NCI-H446 (cell line): ENCODE data around the gene MRPL32.
"Not testable (repeated sequence)": the region's sequence is repeated elsewhere in the genome, so short reads cannot be mapped to it uniquely, and the experiment has no call there.

ENCODE experiments used
- DNase-seq, 2 experiments: peaks; one replicate each; lab custom pipeline; 2025; lab: John Stamatoyannopoulos, UW

Gene MRPL32

DNA sequence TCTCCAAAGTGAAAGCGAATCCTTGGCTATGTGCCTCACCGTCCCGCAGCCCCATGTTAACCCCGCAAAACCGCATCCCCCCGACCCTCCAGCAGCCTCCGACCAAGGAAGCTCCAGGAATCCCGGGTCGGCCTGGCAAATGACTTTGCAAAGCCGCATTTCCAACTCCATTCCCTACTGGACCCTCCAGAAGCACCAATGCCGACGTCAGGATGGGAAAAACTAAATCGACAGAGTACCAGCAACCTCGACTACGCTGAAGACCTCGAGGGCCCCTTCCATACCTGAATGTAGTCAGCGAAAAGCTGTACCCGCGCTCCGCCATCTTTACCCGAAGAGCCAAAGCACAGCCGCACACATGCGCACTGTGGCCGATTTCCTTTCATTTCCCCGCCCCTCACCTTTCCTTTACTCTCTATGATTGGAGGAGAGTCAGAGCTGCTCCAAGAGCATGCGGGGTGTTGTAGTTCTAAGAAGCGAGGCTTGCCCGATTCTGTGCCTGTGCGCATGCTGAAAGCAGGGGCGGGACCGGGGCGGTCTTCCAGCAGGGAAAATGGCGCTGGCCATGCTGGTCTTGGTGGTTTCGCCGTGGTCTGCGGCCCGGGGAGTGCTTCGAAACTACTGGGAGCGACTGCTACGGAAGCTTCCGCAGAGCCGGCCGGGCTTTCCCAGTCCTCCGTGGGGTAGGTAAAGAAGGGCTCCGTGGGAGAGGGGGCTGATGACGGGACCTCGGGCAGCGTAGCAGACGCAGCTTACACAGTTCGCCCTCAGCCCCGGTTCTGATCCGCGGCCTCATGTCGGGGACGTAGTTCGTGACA, at the start of gene MRPL32, which contains the start of gene PSMA2:
Gene MRPL32 (plus strand): TSS at position 543 of the 818 bp plus-strand sequence. CDS start 11 bp downstream, at position 554.
Gene PSMA2 (minus strand): TSS at position 341 of the 818 bp plus-strand sequence. CDS start 16 bp downstream, at position 325.
- peak; percentile 96 to 98 for DNase-seq

DNA sequence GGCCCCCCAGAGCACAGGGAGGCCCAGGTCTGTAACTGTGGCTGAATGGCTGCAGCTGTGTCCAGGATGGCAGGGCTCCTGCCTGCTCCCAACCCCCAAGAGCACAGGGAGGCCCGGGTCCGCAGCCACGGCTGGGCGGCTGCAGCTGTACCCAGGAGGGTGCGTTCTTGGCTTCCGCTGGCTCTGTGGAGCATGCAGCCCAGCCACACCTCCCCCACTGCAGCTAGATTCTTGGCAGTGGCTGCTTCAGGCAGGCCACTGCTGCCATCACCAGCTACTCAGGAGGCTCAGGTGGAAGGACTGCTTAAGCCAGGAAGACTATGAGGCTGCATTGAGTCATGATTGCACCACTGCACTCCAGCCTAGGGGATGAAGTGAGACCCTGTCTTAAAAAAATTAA, 48.2 kb upstream of the MRPL32 start:
- DNase-seq: peak in 1 of 2 experiments; percentile 17

GRCh38 chr7:42885183-42885582, 47.0 kb upstream of the MRPL32 start:
- not testable (repeated sequence) for DNase-seq

- no peak for DNase-seq
Measured at GRCh38 chr7:42886129-42886528, 46.0 kb upstream of the MRPL32 start.

DNA sequence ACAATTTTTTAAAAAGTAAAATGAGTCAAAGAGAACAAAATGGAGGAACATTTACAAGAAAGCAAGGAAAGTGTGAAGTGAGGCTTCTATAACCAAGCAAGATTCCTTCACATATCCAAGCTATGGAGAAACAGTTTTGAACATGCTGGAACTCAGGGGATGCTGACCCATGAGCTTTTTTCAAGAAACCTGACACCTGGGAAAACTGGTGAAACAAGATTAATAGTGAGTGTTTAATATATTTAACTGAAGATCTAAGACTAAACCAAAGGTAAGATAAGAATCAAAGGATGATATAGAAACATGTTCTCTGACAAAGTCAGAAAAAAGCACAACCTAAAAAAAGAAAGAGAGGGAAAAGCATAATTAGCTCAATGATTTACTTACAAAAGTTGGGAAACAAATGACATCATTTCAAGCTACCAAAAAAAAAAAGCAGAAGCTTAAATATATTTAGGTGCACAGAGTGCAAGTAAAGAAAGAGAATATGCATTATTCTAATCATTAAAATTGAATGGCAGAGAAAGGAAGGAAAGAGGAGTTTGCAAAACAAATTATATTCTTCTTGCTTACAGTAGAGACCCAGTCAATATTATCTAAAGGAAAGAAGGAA, 45.2 kb upstream of the MRPL32 start:
- no peak for DNase-seq

GRCh38 chr7:42893346-42894240, 38.6 kb upstream of the MRPL32 start:
- no peak for DNase-seq

GRCh38 chr7:42900842-42901241, 31.3 kb upstream of the MRPL32 start:
- no peak for DNase-seq

DNA sequence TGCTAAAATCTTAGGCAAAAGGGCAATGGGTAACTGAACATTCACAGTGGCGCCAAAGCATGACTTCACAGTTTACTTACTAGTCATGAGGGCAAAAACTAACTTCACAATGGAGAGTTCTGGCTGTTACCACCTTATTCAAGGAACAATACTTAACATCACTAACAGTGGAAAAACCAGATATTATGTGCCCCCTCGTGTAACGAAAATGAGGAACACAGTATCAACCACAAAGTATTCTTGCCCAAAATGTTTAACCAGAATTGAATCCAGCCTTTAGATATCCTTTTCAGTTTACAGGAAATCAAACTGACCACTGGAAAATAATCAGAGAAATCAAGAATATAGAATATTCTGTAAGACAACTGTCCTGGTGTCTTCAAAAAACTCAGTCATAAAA, 29.8 kb upstream of the MRPL32 start:
- no peak for DNase-seq

DNA sequence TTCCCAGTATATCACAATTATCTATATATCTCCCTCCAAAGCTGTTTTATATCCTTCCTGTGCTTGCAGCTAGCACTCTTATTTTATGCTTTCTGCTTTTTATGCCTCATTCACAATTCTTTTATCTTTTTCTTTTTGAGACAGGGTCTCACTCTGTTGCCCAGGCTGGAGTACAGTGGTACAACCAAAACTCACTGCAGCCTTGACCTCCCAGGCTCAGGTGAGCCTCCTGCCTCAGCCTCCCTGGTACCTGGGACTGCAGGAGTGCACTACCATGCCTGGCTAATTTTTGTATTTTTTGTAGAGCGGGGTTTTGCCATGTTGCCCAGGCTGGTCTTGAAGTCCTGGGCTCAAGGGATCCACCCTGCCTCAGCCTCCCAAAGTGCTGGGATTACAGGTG, 26.0 kb upstream of the MRPL32 start:
- no peak for DNase-seq

GRCh38 chr7:42907316-42907715, 24.9 kb upstream of the MRPL32 start:
- DNase-seq: no peak

DNA sequence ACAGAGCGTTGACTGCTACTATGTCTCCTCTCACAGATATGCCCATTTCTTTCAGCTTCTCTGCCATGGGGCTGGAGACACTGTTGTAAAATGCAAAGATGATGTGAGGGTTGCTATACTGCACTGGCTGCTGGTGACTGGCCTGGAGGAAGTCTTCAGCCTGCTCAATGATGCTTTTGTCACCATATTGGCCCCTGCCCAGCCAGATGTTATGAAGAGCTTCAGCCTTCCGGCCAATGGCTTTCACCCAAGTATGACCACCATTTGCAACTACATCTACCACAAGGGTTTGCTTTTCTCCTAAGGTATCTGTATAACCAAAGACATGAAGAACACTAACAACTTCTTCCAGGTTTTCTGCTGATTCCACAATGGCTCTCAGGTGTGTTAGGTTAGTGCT, 21.9 kb upstream of the MRPL32 start:
- no peak for DNase-seq

GRCh38 chr7:42911454-42912447, 20.4 kb upstream of the MRPL32 start, which contains the start of gene C7orf25:
Gene C7orf25 (minus strand): TSS chr7:42912070. CDS start chr7:42910900, 1,170 bp downstream.
- DNase-seq: peak; percentile 90 to 98

GRCh38 chr7:42913591-42913990, 18.6 kb upstream of the MRPL32 start:
- no peak for DNase-seq

DNA sequence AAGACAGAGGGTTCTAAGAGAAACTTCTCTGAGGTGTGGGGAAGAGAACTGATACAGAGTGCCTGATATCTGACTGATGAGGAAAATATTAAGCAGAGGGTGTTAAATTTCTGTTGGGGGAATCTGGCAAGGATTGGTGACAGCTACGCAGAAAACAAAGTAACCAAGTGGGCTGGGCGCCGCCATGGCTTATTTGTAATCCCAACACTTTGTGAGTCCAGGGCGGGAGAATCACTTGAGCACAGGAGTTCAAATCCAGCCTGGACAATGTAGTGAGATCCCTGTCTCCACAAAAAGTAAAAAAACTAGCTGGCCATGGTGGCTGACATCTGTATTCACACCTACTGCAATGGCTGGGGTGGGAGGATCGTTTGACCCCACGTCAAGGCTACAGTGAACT, 18.2 kb upstream of the MRPL32 start:
- DNase-seq: no peak

- DNase-seq: no peak
Measured at GRCh38 chr7:42914421-42915045, 17.6 kb upstream of the MRPL32 start.

- DNase-seq: no peak
Measured at GRCh38 chr7:42915356-42915755, 16.8 kb upstream of the MRPL32 start.

DNA sequence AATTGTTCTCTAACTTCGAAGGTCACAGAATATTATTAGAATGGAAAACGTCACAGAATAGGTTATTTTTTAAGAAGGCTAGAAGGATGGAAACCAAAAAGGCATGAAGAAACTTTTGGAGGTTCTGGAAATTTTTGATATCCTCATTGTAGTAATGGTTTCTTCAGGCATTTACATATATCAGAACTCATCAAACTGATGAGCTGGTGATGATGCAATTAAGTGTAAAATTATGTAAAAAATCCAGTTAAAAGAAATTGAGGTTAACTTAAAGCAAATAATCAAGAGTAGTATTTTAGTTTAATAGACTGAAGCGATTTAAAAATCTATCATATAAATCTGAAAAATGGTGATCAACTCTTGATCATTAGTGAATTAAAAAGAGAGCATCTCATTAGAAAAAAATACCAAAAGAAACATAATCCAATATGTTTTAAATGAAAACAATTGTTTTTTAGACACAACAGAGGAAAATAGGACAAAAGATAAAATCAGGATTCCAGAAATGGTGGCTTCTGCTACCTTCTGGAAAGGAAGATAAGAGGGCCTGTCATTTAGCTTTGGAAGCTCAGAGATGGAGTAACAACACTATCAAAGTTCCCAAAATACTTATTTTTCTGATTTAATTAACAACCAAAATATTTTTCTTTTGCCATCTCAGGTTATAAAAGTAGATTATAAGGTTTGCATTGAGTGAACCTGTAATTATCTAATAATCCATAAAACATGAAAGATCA, 10.0 kb upstream of the MRPL32 start:
- no peak for DNase-seq

GRCh38 chr7:42924223-42924838, 7.8 kb upstream of the MRPL32 start:
- DNase-seq: no peak

- DNase-seq: no peak
Measured at GRCh38 chr7:42925630-42926029, 6.5 kb upstream of the MRPL32 start.
